NB4 (cell line): ENCODE data around the gene CUX1.
"Not testable (repeated sequence)": the region's sequence is repeated elsewhere in the genome, so short reads cannot be mapped to it uniquely, and the experiment has no call there.

Experiments used
- DNase-seq: peaks from one replicate; pipeline ENCODE4 v3.0.0; 2010; ENCODE audit warnings: low read depth
- H3K4me3 ChIP-seq: one replicate; pipeline ENCODE4 v1.5.1; 2011; ENCODE audit warnings: mild to moderate bottlenecking, low read depth, low read length, moderate library complexity
- CTCF ChIP-seq: IDR thresholded peaks from one replicate; pipeline ENCODE4 v1.5.1; 2012; ENCODE audit warnings: low read depth, low read length
- MAX ChIP-seq: IDR thresholded peaks from 2 replicates; pipeline ENCODE4 v1.6.1; 2011; ENCODE audit warnings: low read depth, low read length
- MYC ChIP-seq: IDR thresholded peaks from 2 replicates; pipeline ENCODE4 v1.6.1; 2011; ENCODE audit warnings: low read depth, low read length
- POLR2A ChIP-seq: IDR thresholded peaks from 2 replicates; pipeline ENCODE4 v1.6.1; 2011; ENCODE audit warnings: mild to moderate bottlenecking; ENCODE audit not compliant: insufficient read length; ENCODE audit errors: extremely low read depth

Gene CUX1

GRCh38 chr7:102004848-102005247, 187.4 kb downstream of the CUX1 start:
- H3K4me3 ChIP-seq = no peak overlapping the region
- TF ChIP-seq MYC (no peak), CTCF (no peak), MAX (no peak), POLR2A (no peak)
- no peak for DNase-seq

GRCh38 chr7:102005933-102006480, 188.6 kb downstream of the CUX1 start:
- no peak overlapping the region for H3K4me3 ChIP-seq
- no peak for DNase-seq
- no peak for TF ChIP-seq MAX
- TF ChIP-seq CTCF = no peak
- TF ChIP-seq MYC = no peak
- TF ChIP-seq POLR2A = no peak

- DNase-seq = no peak
- no peak overlapping the region for H3K4me3 ChIP-seq
- TF ChIP-seq POLR2A (no peak), MAX (no peak), CTCF (no peak), MYC (no peak)
Measured at GRCh38 chr7:102006695-102007094, 189.3 kb downstream of the CUX1 start.

- DNase-seq = no peak
- H3K4me3 ChIP-seq = no peak overlapping the region
- TF ChIP-seq CTCF (no peak), MAX (no peak), MYC (no peak), POLR2A (no peak)
Measured at GRCh38 chr7:102008535-102009262, 191.3 kb downstream of the CUX1 start.

GRCh38 chr7:102009628-102010027, 192.2 kb downstream of the CUX1 start:
- no peak for TF ChIP-seq MAX
- no peak for TF ChIP-seq MYC
- no peak for TF ChIP-seq POLR2A
- TF ChIP-seq CTCF = no peak
- DNase-seq = no peak
- H3K4me3 ChIP-seq = no peak overlapping the region

GRCh38 chr7:102012112-102012830, 194.8 kb downstream of the CUX1 start:
- DNase-seq, H3K4me3 ChIP-seq: not testable (repeated sequence)
